ENCODE results near the gene SPATA9. TPM values are rescaled to one million over a fixed set of nuclear protein-coding genes. Genes with fewer than 3 reads are reported as not detected.

Gene SPATA9
- total and polyA plus RNA-seq, 9 of the 15 experiments (the other 6 are each of a cell fraction or from before 2014, with no cell fraction given) = 0.16 to 5.5 (median 0.39) TPM; not detected in 3

GRCh38 chr5:95649274-95649673 lies 33.5 kb downstream of the SPATA9 start:
- ChIA-PET CTCF (ENCODE audit: low intra/inter-chr PET ratio) (no interaction called here), POLR2A (no interaction called here)
- H4K20me1 ChIP-seq (replicated peaks; ENCODE audit: control insufficient read depth, insufficient read depth, low read length) = no peaks in the 10 kb centered on the region
- peak overlapping the region; percentile 62 to 91; a peak in 3 of 4 replicates for H3K9ac ChIP-seq (ENCODE audit: insufficient read depth in 1 of 2, low read depth in 2 of 2, low read length in 2 of 2)
- no TSS peak for BruUV-seq (replicated peaks)
- no peaks in the 10 kb centered on the region for H3K27me3 ChIP-seq (ENCODE audit: control insufficient read depth in 2 of 2, insufficient read depth in 2 of 2, low read length in 2 of 2)
- H3K79me2 ChIP-seq (ENCODE audit: control insufficient read depth, insufficient read depth, low read length) = peaks cover 70% of the 10 kb centered on the region
- H3K4me3 ChIP-seq = peak overlapping the region; percentile 49
- DNase-seq (ENCODE audit: extremely low read depth in 1 of 4, low spot score in 3 of 4) (no peak), FAIRE-seq (no peak), ATAC-seq (no peak)
- H3K4me1 ChIP-seq (replicated peaks in 1 of 2; ENCODE audit: control insufficient read depth in 2 of 2, insufficient read depth in 2 of 2, low read length in 2 of 2) = peaks cover 13 to 18% of the 10 kb centered on the region in 2 experiments; a peak in 4 of 5 replicates
- peak overlapping the region; percentile 95 for H3K27ac ChIP-seq (ENCODE audit: extremely low read depth, low read depth, low read length)
- in situ Hi-C loops (cut with MboI) (loop anchor here (25.0 kb wide), 1 partner anchor 688 kb away; no protein-coding TSS in a partner anchor), intact Hi-C loops (cut with micrococcal nuclease) (loop anchor here (5.0 to 10.0 kb wide), 2 partner anchors 63 to 684 kb away; no protein-coding TSS in a partner anchor)
- H3K4me2 ChIP-seq (ENCODE audit: insufficient read depth, low read length) = peak overlapping the region; percentile 91
- H3K9me1 ChIP-seq (ENCODE audit: control insufficient read depth, insufficient read depth, low read length) = no peaks in the 10 kb centered on the region
- no peak overlapping the region for H2AFZ ChIP-seq (ENCODE audit: low read depth, low read length)
- no peaks in the 10 kb centered on the region for H3K9me3 ChIP-seq (replicated peaks; ENCODE audit: control insufficient read depth, insufficient read depth, low read depth, low read length)
- H3K36me3 ChIP-seq (ENCODE audit: control insufficient read depth, insufficient read depth, low read length) = peaks cover 37% of the 10 kb centered on the region
- no peak for TF ChIP-seq ZNF311 (CRISPR knock-in tag; IDR thresholded peaks at IDR 0.05)
- TF ChIP-seq ZMIZ1 (IDR thresholded peaks at IDR 0.05; ENCODE audit: low read depth in 2 of 2, low read length in 2 of 2) = no peak
- TF ChIP-seq ZNF347 (CRISPR knock-in tag; IDR thresholded peaks at IDR 0.05; ENCODE audit: low read depth) = no peak
- no peak for TF ChIP-seq TOE1 (IDR thresholded peaks at IDR 0.05; ENCODE audit: borderline replicate concordance)
- TF ChIP-seq TOE1 (CRISPR knock-in tag; IDR thresholded peaks at IDR 0.05; ENCODE audit: borderline replicate concordance, low read depth) = no peak
- TF ChIP-seq HNRNPK (IDR thresholded peaks at IDR 0.05; ENCODE audit: low read depth, low read length, poor library complexity, severe bottlenecking) = no peak
- no peak for TF ChIP-seq RBM39 (optimal IDR thresholded peaks at IDR 0.05; ENCODE audit: low read depth, low read length)
- no peak for TF ChIP-seq CLOCK (CRISPR knock-in tag; IDR thresholded peaks at IDR 0.05; ENCODE audit: borderline replicate concordance)
- no peak for TF ChIP-seq TAF1 (IDR thresholded peaks at IDR 0.05; ENCODE audit: control insufficient read depth, extremely low read depth, insufficient read depth, low read length, severe bottlenecking)
- no peak for TF ChIP-seq BRF1 (IDR thresholded peaks at IDR 0.05; ENCODE audit: borderline replicate concordance, extremely low read depth, insufficient read length)
- no peak for TF ChIP-seq ARID3A (IDR thresholded peaks at IDR 0.05; ENCODE audit: borderline replicate concordance, low read depth, low read length)
- no peak for TF ChIP-seq NFE2 (IDR thresholded peaks at IDR 0.05; ENCODE audit: low read depth)
